GM18502 (cell line): Measurements from ENCODE around the gene TRIP13.

Source experiments
- ATAC-seq: cut with Tn5 transposase; IDR thresholded peaks from one replicate; pipeline ENCODE4 v1.9.1; 2021; ENCODE audit warnings: mild to moderate bottlenecking; ENCODE audit not compliant: unreplicated experiment, poor library complexity

TRIP13 gene

DNA sequence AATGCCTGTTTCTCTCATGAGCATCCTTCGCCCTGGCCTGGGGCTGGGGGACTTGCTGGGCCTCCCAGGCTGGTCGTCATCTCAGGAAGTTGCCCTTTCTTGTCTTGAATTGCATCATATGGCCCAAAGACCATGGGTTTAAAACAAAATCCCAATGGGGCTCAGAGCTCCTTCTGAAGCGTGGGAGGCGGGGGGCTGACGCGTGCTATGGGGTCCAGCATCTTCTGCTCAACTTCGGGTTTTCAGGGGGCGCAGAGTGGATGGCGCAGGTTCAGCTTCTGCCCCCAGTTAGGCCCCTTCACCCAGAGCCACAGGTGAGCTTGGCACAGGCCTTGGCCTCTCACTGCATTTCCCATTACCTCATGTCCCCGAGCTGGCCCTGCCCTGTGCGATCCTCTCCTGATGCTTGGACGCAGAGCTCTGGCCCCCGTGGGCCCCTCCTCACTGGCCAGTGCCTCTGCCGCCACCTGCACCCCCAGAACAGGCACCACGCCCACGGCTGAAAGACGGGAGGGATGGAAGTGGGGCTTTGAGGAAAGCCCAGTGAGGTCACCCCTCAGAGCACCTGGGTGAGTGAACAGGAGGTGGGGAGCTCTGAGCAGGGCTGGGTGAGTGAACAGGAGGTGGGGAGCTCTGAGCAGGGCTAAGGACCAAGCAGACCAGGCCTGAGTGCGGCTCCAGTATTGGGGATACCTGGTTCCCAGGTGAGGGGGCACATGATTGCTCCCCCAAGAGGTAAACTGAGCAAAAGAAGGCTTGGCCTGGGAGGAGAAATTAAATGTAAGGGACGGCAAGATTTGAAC is 56.0 kb downstream of the TRIP13 start:
- ATAC-seq: no peak

DNA sequence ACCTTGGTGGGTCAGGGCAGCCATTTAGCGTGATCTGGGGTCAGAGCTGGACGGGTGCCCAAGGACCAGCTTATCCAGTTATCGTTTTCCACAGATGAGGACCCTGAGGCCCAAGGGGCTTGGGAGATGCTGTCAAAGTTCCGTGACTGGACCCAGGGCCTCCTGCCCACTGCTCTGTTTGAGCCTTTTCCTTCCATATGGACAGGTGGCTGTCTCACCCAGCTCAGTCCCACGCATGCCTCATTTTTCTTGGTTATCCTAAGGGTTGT is 56.5 kb downstream of the TRIP13 start:
- ATAC-seq: no peak

DNA sequence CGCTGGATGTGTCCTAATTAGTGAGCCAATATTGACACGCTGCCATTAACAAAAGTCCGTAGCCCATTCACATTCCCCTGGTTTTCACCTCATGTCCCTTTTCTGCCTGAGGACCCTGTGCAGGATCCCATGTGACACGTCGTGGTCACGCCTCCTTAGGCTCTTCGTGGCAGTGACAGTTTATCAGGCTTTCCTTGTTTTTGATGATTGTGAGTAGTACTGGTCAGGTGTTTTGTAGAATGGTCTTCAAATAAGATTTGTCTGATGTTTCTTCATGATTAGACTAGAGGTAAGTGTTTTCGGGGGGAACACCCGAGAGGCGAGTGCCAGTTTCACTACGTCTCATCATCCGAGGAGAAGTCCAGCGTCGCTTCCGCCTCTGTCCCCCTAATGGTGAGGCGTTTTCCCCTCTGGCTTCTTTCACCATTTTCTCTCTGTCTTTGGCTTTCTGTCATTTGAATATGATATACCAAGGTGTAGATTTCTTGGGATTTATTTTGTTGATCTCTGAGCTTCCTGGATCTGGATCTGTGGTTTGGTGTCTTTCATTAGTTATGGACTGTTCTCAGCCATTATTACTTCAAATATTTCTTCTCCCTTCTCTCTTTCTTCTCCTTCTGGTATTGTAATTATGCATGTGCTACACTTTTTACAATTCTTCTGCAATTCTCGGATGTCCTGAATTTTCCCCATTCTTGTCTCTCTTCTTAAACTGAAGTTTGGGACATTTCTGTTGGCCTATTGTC is 57.3 kb downstream of the TRIP13 start:
- ATAC-seq: no peak

DNA sequence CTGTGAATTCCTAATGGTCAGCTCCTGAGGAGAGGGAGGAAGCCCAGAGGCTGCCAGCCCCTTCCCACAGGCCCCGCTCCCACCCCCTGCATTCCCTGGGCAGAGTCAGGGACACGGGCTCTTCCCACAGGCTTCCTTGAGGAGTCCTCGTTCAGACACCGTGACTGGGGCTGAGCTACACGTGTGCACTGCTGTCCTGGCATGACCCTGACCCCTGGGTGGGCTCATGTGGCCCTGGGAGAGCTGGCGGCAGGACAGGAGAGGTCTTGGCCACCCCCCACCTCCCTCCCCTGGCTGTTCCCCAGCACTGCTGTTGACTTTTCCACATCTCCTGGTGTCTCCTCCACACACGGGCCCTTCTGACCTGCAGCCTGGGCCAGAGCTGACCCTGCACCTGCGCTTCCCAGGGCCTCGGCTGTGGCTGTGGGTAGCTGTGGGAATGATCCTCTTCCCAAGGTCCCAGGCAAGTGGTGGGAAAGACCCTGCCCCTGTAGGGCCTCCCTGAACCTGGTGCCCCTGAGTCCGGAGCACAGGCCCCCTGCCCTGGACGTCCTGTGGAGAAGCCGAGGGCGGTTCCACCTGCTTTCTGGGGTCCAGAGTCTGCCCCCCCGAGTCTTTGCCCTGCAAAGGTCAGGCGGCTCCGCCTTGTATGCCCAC is 59.4 kb downstream of the TRIP13 start:
- ATAC-seq: no peak

DNA sequence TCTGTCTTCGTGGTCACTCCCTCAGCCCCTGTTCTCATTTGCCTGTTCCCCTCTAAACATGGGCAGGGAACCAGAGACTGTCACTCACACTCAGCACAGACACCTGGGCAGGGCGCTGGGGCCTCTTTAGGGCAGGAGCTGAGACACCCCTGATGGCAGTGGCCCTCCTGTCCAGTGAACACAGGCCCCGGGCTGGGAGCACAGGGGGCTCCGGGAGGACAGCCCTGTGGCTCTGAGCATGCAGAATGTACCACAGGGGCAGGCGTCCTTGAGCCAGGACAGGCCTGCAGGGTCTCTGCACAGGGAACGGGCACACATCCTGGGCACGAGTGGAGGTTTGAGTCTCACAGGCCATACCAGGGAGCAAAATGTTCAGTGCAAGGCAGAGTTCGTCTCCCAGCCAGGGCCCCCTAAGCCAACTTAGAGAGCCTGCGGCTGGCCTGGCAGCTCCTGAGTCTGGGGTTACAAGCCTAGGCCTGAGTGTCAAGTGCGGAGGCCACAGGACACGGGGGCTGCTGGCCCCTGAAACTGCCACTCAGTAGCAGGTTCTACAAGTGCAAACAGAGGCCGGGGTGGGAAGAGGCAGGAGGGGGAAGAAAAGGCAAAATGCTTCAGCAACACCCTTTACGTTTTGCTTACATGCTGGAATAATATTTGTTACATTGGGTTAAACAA is 60.0 kb downstream of the TRIP13 start:
- ATAC-seq: no peak

DNA sequence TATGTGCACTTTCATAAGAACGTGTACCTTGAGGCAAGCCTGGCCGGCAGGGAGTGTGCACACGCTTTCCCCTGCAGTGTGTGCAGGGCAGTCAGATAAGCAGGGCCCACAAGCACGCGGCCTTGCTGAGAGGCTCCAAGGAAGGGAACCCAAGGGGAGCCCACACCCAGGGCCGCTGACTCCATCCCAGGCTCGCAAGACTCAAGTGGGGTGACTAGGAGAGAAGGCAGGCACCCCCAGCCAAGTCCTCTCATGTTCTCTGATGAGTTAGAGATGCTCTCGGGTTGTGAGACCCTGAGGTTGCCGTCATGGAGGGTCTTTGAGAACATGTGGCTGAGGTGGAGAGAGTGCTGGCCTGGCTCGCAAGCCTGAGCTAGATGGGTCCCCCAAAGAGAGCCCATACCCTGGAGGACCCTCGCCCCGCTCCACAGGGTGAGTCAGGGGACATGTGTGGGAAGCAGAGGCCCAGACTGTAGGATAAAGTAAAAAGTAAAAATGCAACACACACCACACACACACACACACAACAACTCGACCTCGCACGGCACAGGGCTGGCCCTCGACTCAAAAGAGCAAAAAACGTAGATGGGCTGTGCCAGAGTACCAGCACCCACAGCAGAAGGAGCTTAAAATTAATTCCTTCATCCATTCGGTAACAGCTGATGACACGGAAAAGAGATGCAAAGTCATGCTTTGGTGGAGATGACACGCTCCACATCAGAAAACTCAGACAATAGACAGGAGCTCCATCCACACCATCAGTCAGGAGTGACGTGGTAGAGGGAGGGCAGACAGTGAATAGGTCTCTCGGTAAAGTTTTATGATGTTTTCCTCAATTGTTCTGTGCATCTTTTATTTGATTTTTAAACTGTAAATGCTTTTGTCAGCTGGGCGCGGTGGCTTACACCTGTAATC is 61.1 kb downstream of the TRIP13 start:
- no peak for ATAC-seq

DNA sequence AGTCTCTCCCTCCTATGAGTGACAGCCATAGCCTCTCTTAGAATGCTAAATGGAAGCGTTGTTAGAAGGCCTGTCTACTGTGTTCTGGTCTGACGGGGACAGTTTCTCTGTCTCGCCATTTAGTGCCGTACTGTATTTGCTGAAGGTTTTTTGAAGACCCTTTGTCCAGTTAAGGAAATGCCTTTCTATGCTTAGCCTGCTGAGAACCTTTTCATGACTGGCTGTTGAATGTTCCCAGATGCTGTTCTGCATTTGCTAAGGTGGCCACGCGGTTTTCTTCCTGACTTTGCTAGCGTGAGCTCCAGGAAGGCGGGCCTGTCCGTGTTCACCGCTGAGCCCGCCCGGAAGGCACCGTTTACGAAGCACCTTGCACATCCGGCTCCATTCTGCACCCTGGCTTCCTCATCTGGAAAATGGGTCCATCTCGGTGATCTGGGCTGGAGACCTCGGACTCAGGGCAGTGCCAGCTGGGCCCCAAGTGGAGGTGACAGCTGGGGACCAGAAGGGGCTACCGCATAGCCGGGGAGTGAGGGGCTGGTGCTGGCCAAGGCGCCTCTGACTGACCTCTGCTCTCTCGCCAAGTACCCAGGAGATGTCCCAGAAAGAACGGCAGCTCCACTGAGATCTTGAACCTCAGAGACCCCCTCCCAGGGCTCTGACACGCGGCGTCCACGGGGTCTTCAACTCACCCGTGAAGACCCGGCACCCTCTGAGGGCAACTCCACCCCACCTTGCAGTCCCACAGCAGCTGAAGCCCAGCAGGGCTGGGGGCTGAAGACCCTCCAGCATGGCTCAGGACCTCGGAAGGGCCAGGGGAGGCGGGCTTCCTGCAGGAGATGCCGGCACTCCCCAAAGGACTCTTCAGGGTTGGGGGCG is 63.4 kb downstream of the TRIP13 start:
- ATAC-seq: no peak

DNA sequence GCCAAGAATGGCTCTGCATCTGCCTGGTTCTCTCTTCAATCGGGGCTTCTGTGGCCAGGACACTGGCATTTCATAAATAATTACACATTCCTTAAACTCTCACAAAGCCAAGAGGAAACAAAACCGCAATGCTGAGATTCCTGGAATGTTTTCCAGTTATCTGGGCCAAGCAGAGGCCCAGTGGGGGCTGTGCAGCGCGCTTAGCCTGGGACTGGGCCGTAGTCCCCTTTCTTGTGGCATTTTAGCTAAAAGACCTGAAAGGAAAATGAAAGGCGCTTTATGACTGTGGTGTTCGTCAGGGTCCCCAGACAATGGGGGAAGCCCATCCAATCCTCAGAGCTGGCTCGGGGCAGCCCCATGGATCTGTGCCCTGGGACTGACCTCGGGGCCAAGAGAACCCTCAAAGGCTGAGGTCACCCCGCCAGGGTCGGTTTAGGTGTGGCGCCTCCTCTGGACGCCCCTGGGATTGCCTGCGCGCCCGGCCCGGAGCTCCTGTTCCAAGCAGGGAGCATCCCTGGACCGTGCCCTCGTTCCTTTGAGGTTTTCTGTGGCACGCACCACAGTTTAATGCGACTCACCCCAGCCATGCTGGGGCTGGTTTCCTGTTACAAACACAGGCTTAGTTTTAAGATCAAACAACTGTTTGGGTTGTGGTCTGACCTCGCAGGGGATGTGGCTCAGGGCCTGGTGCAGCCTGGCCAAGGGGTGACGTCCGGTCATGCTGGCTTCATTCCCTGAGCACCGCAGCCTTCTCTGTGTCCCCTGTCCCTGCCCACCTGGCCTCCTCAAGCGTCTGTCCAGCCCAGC is 64.5 kb downstream of the TRIP13 start:
- ATAC-seq: no peak

DNA sequence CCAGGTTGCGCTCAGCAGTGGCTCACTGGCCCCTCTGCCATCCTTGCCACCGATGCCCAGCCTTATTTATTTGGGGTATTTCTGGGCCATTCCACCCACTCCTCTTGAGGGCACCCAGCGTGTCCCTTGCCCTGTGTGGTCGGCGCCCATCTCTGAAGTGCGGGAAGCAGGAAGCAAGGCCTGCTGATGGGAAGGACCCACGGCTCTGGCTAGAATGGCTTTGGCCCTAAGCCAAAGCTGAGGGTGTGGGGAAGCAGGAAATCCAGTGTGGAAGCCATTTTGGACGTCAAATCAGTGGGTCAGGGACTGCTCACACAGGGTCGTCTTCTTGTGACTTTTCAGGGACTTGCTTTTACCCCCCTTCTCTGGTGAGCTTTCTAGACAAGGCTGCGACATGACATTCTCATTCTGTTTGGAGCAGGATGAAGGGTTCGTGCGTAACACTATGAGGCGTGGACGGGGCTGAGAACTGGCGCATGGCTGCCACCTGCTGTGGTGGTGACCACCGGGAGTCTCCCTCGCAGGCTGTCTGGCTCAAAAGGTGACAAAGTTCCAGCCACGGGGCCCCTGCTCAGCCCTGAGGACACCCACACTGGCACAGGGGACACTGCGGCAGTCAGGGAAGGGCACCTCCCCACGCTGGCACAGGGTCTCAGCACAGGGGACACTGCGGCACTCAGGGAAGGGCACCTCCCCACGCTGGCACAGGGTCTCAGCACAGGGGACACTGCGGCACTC is 65.2 kb downstream of the TRIP13 start:
- ATAC-seq: no peak

DNA sequence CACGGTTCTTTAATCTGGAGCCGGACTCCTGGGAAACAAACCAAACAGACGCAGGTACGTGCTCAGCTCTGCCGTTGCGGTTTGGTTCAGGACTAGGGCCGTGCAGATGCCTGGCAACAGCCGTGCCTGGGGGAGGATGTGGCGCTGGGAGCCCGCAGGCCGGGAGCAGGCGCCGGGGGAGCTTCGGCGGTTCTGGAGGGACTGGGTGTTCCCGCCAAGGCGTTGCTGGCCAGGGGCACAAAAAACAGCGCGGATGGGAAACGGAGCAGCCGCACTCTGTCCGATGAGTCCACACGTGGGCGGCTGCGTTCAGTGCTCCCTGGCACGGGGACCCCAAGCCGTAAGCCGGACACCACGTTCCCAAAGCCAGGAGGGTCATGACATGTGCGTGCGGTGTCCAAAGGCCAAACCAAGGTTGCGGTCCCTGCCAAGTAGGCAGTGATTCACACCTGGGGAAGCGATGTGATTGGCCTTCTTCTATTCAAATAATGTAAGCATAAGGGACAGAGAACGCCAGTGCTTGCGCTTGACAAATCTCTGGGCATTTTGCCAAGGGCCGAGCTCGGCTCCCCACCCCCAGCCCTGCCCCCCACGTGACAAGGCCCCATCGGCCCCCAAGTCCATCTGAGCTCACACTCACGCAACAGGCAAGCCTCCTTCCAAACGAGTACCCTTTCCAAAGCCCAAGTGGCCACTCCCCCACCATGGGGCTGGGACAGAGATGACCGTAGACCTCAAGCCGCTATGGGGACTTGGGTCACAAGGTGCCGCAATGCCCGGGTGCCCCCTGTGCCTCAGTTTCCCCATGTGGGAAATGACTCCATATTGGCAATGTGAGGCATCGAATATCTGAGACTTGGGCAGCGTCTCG is 66.3 kb downstream of the TRIP13 start:
- ATAC-seq: no peak

DNA sequence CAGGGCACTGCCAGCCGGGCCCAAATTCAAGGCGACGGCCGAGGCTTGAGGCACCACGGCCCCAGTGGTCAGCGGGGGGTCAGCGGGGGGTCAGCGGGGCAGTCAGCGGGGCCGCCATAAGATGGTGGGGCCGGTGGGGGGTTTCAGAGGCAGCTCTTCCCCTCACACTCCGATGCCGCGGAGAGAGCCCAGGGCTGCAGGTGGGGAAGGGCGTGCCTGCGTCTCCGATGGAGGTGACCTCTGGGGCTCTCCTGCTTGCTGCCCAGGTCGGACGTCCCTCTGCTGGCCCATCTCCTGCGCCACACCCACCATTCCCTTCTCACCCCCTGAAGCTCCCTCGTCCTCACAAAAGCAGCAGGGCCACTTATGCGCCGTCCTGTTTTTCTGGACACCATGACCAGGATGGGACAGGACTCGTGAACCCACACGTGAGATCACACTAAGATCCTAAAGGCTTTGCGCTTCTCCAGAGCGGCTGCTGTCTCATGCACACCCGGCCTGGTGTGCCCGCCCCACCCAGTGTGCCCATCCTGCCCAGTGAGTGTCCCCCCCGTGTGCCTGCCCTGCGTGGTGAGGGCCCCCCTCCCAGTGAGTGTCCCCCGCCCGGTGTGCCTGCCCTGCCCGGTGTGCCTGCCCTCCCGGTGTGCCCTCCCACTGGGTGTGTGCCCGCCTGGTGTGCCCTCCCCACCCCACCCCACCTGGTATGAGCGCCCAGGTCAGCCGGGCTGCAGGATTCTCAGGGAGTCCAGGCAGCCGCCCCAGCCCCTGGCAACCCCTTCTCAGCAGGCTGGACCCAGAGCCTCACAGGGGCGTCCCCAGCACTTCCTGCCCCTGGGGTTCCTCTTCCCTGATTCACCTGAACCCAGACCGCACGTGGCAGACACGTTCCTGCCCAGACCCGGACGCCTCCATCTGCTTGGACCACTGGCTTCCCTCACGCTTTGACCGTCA is 67.2 kb downstream of the TRIP13 start:
- ATAC-seq: no peak

DNA sequence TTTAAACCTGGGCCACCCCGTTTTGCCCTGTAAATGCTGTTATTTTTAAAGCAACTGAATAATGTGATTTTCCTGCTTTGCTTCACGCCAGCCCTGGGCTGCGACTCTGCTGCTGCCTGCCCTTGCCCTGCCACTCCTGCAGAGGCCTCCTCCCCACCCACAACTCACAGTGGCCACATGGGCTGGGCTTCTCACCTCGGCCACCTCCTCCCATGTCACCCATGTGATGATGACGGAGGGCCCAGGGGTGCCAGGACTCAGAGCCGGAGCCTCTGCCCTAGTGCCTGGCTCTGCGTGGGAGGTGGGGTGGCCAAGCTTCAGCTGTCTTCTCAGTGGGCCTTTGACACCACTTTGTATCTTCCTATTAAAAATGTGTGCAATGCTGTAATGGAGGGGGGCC is 67.9 kb downstream of the TRIP13 start:
- no peak for ATAC-seq

DNA sequence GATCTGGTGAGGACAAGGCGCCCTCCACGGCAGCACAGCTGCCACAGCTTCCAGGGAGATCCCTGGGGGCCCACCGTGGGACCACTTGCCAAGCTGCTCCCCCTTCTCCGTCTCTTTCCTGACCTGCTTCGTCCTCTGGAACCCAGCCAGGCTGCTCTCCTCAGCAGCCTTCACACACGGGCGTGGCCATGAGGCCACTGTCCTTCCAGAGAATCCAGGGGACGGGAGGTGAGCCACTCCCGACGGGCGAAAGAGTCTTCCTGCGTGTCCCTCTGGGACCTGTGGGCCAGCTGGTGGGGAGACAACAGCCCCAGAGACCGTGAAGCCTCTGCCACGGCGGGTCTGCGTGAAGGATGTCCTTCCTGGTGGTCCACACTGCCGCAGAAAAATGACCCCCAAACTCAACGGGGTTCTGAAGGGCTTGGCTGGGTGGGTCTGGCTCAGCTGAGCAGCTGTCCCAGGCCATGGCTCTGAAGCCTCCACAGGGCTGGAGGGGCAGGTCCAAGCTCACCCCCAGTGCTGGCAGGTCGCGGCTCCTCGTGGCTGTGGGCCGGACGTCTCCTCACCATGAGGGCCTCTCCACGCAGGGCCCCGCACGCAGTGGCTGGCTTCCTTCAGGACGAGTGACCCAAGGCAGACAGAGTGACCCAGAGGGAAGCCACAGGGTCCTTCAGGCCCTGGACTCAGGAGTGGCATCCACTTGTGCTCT is 68.5 kb downstream of the TRIP13 start:
- ATAC-seq: no peak

DNA sequence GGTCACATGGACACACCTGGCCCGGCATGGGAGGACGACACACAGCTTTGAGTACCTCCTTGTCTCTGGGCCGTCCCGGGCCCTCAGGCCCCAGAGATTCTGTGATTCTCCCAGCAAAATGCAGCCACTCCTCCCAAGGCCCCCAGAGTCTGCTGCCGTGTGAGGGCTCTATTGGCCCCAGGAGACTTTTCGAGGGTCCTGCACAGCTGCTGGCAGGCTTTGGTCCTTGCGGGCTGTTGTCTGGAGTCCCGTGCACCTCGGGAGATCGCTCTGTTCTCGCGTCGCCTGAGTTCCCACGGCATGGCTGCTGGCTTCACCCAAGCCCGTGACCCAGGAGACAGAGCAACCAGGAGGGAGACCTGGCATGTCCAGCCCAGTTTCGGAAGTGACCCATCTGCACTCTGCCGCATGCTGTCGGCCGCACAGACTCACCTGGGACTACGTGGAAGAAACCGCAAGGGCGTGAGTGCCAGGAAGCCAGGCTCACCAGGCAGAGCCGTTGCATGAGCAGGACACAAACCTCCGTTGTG is 69.1 kb downstream of the TRIP13 start:
- no peak for ATAC-seq

DNA sequence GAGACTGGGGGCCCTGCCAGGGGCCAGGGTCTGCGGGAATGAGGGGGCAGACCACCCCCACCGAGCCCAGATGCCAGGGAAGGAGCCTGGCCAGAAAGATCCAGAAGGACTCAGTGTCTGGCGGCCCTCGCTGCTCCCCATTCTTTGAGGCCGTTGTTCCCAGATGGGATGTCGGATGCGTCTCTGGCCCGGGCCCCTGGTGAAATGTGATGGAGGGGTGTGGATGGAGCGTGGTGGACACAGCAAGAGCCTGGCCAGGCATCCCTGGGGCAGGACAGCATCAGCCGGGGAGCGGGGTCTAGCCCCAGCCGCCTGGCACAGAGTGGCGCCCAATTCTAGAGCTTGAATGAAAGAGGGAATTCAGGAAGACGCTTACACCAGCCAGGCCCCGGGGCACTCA is 69.7 kb downstream of the TRIP13 start:
- ATAC-seq: no peak
